Inferior parietal cortex (tissue), 1 donor: Measurements from ENCODE around the gene IVNS1ABP.
A peak's percentile ranks its signal among the peaks of the same experiment; 100 is the strongest.
"Not testable (repeated sequence)": the region's sequence is repeated elsewhere in the genome, so short reads cannot be mapped to it uniquely, and the experiment has no call there.

Experiments
- DNase-seq: peaks from one replicate; pipeline ENCODE4 v3.0.0-alpha.2; 2016; ENCODE audit errors: extremely low spot score

IVNS1ABP gene

GRCh38 chr1:185328255-185328654, 11.2 kb upstream of the IVNS1ABP start:
- no peak for DNase-seq

GRCh38 chr1:185325413-185325812, 8.4 kb upstream of the IVNS1ABP start:
- DNase-seq = no peak

GRCh38 chr1:185324118-185324517, 7.1 kb upstream of the IVNS1ABP start:
- DNase-seq = no peak

GRCh38 chr1:185322636-185323035, 5.6 kb upstream of the IVNS1ABP start:
- no peak for DNase-seq

- DNase-seq = not testable (repeated sequence)
These were observed 4.7 kb upstream of the IVNS1ABP start for GRCh38 chr1:185321653-185322221.

GRCh38 chr1:185321104-185321503, 4.1 kb upstream of the IVNS1ABP start:
- DNase-seq = not testable (repeated sequence)

- DNase-seq = no peak
These were observed 2.1 kb upstream of the IVNS1ABP start for GRCh38 chr1:185319139-185319475.

GRCh38 chr1:185318431-185319138, 1.5 kb upstream of the IVNS1ABP start:
- DNase-seq = peak; percentile 29

GRCh38 chr1:185317886-185318310, 855 bp upstream of the IVNS1ABP start:
- DNase-seq = peak; percentile 40

- peak; percentile 79 for DNase-seq
These were observed 645 bp downstream of the IVNS1ABP start for GRCh38 chr1:185316163-185317033.

GRCh38 chr1:185315445-185316071, 1.5 kb downstream of the IVNS1ABP start:
- DNase-seq = no peak

GRCh38 chr1:185314411-185314810, 2.6 kb downstream of the IVNS1ABP start:
- no peak for DNase-seq

GRCh38 chr1:185312361-185313138, 4.5 kb downstream of the IVNS1ABP start:
- no peak for DNase-seq

- no peak for DNase-seq
These were observed 5.3 kb downstream of the IVNS1ABP start for GRCh38 chr1:185311589-185312225.

GRCh38 chr1:185309566-185309965, 7.5 kb downstream of the IVNS1ABP start:
- DNase-seq = no peak

GRCh38 chr1:185308126-185308525, 8.9 kb downstream of the IVNS1ABP start:
- DNase-seq = no peak

GRCh38 chr1:185305419-185305818, 11.6 kb downstream of the IVNS1ABP start:
- DNase-seq = no peak

GRCh38 chr1:185300152-185300551, 16.9 kb downstream of the IVNS1ABP start:
- DNase-seq = no peak

GRCh38 chr1:185297982-185298381, 19.1 kb downstream of the IVNS1ABP start:
- DNase-seq = no peak

GRCh38 chr1:185295091-185295490, 22.0 kb downstream of the IVNS1ABP start:
- DNase-seq = no peak

- no peak for DNase-seq
These were observed 23.0 kb downstream of the IVNS1ABP start for GRCh38 chr1:185293967-185294542.
